SU-DHL-6 (cell line): ENCODE data around the gene EVL.

Source experiments
- EZH2phosphoT487 ChIP-seq: fragments of 200-600 bp; sonication (generic), shearing (Covaris generic); conservative IDR thresholded peaks from 2 replicates; pipeline ENCODE4 v1.6.1; 2018; ENCODE audit warnings: mild to moderate bottlenecking, antibody characterized with exemption, low read length, moderate library complexity, mixed read lengths
- TF ChIP-seq, protein P1 (sequence below): fragments of 200-600 bp; sonication (generic); IDR thresholded peaks from one replicate; pipeline ENCODE4 v1.5.1; 2017; ENCODE audit warnings: antibody characterized with exemption, mild to moderate bottlenecking, low read length, moderate library complexity; ENCODE audit not compliant: insufficient read depth, poor library complexity, severe bottlenecking

DNA sequence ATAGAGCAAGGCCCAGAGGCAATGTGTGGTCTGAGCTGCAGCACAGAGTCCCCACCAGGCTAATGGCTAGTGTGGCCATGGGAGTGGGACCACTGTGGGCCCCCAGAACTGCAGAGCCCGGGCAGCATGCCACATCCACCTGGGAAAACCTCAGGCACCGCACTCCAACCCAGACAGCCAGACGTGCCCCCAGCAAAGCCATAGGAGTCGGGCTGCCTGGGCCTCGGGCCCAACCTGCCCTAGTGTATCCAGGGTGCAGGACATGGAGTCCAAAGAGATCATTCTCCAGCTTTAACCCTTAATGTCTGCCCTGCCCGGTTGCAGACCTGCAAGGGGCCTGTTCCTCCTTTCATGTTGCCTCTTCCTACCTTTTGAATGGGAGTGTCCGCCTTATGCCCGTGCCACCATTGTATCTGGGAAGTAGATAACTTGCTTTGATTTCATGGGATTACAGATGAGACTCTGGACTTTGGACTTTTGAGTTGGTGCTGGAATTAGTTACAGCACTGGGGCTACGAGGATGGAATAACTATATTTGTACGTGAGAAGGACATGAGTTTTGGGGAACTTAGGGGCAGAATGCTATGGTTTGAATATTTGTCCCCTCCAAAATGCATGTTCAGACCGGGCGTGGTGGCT is 123.3 kb downstream of the EVL start:
- TF ChIP-seq, protein P1, sequence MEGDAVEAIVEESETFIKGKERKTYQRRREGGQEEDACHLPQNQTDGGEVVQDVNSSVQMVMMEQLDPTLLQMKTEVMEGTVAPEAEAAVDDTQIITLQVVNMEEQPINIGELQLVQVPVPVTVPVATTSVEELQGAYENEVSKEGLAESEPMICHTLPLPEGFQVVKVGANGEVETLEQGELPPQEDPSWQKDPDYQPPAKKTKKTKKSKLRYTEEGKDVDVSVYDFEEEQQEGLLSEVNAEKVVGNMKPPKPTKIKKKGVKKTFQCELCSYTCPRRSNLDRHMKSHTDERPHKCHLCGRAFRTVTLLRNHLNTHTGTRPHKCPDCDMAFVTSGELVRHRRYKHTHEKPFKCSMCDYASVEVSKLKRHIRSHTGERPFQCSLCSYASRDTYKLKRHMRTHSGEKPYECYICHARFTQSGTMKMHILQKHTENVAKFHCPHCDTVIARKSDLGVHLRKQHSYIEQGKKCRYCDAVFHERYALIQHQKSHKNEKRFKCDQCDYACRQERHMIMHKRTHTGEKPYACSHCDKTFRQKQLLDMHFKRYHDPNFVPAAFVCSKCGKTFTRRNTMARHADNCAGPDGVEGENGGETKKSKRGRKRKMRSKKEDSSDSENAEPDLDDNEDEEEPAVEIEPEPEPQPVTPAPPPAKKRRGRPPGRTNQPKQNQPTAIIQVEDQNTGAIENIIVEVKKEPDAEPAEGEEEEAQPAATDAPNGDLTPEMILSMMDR: no peak
- TF ChIP-seq EZH2phosphoT487: no peak
